Kidney glomerular epithelial cell (primary cell): ENCODE measurements around the gene SIRT7.

Experiments
- DNase-seq: peaks from one replicate; lab custom pipeline; 2025; lab: John Stamatoyannopoulos, UW

Gene SIRT7

DNA sequence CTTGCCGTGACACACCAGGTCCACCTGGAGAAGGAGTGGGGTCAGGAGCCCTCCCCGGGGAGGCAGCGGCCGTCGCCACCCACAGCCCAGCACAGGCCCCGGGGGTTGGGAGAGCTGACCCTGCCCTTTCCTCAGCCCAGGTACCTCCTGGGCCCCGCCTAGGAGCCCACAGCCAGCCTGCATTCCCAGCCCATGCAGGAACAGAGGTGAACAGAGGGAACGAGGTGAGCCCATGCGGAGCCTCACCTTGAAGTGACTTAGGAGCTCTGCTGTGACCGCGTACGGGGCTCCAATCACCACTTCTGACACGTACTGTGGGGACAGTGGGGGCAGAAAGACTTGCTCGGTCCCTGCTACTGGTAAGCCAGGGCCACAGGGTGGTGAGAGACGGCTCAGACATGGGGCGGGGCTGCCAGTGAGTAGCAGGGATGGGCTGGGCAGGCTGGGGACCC lies 12.5 kb downstream of the SIRT7 start:
- no peak for DNase-seq

DNA sequence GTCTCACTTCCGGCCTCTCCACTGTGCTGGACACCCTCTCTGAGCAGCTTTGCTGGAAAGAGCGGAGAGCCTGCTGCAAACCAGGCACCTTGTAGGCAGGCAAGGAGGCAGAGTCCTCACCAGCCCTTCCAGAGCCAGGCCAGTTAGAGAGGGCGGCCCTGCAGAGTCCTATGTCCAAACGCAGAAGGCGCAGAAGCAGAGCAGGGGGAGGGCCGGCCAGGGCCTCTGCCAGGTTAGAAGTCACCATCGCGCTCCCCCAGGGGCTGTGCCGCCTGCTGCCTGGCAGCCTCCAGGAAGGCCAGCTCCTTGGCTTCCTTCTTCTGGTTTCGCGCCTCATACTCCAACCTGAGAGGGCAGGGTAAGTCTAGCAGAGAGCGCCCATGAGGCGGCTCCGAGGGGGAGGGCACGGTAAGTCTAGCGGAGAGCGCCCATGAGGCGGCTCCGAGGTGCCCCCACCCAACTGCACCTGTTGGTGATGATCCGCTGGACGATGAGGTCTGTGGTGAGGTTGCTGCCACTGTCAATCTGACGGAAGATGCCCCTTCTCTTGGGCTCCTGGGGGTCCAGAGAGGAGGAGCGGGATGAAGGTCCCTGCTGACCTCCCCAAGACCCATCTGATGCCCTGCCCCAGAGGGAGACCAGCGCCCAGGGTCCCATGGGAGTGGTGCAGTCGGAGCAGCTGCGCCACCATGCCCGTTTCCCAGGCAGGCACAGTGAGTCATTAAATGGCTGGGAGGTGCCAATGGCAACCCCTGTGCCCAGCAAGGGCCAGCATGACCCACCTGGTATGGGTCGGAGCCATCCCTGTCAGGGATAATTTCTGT lies 13.2 kb downstream of the SIRT7 start:
- DNase-seq = no peak

- DNase-seq = no peak
Measured at GRCh38 chr17:81903896-81904599, 13.9 kb downstream of the SIRT7 start.

GRCh38 chr17:81903415-81903831 lies 14.6 kb downstream of the SIRT7 start:
- no peak for DNase-seq

DNA sequence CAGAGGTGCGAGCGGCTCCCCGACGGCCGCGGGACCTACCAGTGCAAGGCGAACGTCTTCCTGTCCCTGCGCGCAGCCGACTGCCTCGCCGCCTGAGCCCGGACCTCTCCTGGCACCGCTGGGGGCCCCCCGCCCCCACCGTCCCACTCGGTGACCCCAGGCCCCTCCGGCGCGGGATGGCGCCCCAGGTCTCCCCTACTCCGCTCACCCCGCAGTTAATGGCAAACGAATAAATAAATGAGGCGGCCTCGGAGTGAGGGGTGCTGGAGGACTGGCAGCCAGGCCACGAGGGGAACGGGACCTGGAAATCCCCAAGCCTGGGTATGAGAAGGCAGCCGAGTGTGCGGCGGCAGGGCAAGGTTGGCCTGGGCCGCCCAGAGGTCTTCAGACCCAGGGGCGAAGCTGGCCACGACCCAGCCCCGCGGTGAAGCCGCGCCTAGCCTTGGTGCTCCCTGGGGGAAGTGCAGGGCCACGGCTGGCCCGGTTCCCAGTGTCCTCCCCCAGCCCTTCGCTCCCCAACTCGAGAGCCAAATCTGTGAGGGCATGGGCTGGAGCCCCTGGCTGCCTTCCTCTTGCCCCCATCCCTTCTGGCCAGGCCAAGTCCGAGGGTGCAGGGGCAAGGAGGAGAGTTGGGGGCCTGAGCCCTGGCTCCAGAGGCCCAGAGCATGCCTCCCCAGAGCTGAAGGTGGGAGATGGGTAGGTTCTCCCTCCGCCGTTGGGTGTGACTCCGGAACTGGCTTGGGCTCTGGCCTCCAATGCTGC lies 15.1 kb downstream of the SIRT7 start:
- DNase-seq = no peak

GRCh38 chr17:81902023-81902652 lies 15.8 kb downstream of the SIRT7 start, which contains the start of gene NPB:
TSS of gene NPB (plus strand) at chr17:81902238. CDS start at chr17:81902278, 40 bp downstream.
- no peak for DNase-seq

- no peak for DNase-seq
Measured at GRCh38 chr17:81901167-81902022, 16.6 kb downstream of the SIRT7 start.

DNA sequence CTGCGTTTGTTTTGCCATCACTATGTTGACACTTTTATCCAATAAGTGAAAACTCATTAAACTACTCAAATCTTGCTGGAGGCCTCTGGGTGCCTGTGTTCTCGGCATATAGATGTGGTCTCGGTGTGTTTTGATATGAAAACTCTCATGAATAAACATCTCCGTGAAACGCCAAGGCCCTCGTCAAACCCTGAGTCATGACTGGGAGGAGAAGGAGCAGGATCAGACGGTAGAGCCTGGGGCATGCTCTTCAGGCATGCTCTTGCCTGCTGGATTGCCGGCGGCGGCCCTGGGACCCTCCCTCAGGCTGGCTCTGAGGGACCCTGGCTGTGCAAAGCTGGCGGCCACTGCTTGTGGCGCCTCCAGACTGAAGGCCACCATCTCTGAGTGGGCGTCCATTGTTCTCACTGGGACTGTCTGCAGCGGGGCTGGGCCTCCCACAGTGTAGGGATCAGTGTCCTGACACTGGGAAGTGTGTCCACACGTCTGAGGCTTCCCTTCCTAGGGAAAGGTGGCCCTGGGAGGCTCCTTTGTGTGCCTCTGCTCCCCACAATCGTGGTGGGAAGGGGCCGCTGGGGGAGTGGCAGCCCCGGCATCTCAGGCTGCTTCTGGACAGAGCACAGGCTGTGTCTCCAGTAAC lies 17.7 kb downstream of the SIRT7 start:
- DNase-seq = no peak

DNA sequence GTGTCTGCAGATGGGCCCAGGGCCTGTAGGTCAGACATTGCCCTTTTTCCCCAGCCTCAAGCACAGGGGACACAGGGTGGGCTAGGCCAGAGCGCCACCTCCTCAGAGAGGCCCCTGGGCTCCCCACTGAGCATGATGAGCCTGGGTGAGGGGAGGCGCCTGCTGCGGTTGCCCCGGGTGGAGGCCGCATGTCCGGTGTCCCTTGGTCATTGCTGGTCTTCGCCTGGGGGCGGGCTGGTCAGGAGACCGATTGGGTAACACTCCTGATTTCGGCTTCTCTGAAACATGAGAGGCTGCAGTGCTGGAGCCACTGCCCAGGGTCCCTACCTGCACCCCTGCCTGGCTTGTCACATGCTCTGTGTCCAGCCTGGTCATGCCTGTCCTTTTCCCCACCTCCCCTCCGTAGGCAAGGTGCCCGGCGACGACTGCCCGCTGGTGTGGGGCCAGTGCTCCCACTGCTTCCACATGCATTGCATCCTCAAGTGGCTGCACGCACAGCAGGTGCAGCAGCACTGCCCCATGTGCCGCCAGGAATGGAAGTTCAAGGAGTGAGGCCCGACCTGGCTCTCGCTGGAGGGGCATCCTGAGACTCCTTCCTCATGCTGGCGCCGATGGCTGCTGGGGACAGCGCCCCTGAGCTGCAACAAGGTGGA lies 18.3 kb downstream of the SIRT7 start:
- DNase-seq = no peak

DNA sequence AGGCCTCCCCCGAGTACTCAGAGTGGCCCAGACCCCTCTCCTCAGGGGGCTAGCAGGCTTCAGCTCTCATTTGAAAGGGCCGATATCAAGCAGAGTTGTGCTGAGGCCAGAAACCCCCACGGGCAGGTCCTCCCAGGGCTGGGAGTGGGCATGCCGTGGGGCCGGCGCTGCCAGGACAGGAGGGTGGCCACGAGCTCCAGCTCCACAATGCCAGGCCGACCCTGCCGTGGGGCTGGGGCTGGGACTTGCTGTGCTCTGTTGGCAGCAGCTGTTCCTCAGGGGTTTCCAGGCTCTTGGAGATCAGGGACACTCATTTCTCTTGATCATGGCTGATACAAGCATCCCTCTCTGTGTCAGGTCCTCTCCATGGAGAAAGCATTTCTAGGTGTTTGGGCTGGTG lies 19.1 kb downstream of the SIRT7 start:
- no peak for DNase-seq

DNA sequence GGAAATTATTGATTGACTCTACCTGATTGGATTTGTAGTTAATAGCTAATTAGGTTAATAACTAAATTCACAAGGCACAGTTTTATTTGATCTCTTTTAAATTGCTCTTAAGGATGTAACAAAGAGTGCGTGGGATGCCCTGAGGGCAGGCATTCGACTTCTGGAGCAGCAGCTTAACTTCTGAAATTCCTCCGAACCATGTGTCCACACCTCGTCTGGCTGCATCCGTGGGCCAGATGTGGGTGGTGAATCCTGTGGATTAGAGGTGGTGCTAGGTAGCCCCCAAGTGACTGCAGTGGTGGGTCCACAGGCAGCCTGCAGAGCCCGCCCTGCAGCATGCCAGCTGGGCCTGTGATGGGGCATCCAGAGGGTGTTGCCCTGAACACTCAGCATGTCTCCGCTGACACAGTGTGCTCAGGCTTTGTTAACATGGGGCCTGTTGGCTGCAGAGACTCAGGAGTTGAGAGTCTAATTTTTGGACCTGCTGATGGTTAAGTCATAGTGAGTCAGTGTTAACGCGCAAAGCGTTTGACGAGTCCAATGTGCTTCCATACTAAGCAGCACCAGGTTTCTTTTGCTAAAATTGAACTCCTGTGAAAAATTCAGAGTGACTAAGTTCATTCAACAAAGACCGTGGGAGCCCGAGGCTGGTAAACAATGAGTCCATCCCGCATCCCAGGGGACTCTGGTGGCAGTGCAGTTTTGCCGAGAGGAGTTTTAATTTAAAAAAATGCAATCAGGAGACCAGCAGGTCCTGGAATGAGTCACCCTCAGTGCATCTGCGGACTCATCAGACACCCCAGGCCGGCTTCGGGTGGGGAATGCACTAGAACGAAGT lies 19.7 kb downstream of the SIRT7 start:
- DNase-seq = no peak

- DNase-seq = no peak
Measured at GRCh38 chr17:81895400-81895799, 22.6 kb downstream of the SIRT7 start.

- DNase-seq = no peak
Measured at GRCh38 chr17:81891303-81891552, 26.7 kb downstream of the SIRT7 start.

DNA sequence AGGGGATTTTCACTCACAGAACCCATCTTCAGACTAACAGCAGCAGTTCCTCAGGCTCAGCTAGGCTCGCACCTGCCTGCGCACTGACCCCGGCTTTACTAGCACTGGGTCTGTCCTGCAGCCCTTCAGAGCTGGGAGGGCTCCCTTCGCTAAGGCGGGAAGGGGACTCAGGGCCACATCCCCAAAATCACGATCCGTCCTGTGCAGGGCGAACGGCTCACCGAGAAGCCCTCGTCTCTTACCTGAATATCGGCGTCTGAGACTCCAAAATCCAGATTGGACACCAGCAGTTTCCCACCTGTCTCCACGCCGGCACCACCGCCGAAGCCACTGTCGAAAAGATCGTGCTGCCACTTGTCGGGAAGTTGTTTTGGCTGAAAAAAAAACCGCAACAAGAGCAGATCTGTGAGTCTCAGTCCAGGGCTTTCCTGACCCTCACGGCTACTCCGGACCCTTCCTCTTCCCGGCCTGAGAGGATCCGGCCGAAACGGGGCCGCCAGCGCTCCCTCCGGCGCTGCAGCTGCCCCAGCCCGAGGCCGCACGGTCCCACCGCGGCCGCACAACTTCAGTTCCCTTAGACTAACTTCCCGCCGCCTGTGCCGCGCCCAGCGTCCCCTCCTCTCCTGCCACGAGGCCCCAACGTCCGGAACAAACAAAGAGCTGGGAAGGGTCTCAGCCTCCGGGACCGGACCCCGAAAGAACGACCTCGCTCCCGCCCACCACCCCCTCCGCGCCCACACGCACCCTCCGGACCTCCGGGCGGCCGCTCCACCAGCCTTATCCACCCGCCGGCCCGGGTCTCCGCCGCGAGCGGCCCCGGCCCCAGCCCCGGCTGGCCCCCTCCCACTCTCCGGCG lies 27.3 kb downstream of the SIRT7 start:
- DNase-seq = no peak

GRCh38 chr17:81889602-81890001 lies 28.4 kb downstream of the SIRT7 start:
- no peak for DNase-seq

DNA sequence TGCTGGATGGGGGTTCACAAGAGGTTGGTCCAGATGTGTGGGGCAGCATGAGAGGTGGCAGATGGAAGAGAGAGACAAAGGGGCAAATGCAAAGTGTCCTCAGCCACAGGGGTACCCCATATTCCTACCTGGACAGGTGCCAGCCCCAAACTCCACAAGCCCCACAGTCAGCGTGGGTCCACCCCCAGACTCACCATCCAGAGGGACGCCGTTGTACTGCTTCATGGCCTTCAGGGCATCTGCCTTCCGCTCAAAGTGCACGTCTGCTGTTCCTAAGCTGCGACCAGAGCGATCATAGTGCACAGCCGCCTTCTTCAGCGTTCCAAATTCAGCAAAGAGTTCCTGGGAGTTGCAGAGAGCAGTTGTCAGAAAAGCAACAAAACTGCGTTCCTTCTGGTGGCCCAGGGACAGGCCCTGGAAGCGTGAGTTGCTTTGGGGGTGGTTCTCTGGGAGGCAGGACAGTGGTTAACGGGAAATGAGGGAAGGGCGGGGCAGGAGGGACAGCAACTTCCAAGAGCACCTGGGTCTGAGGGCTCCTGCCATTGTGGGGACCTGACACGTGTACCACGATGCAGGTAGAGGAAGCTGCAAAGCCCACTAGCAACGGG lies 28.9 kb downstream of the SIRT7 start:
- no peak for DNase-seq

DNA sequence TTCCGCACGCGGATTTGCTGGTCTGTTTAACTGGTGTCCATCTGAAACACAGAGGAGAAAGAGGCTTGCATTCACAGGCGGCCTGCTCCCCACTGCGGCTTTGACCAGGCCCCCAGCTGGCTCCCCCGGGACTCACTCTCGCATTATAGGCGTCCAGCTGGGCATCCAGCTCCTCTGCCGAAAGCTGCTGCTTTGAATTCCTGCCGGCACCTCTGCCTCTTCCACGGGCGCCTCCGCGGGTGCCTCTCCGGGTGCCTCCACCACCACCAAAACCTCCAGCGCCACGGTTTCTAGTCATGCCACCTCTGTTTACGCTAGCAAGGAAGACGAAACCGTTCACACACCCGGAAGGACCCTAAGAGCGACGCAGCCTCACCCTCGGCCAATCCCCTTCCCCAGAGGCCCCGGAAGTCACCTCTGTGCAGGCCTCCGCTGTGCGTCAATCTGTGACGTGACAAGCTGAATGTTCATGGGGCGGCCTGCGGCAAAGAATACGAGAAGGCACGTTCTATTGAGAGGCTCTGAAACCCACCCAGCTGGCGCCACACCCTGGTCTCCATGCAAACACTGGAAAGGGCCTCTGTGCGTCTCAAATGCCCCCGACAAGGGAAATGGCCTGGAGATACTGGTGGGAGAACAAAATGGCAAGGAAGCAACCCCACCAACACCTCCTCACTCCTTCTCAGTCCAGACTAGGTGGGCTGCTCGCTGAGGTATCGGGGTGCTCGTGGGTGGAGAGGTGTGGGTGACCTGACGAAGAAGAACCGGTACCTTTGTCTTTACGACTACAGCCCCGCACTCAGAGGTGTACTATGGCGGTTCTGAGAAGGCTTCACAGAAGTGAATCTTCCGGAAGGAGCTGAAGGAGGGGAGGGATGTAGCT lies 29.6 kb downstream of the SIRT7 start:
- DNase-seq = no peak
